ENCODE data around the gene BOLA3.

DNA sequence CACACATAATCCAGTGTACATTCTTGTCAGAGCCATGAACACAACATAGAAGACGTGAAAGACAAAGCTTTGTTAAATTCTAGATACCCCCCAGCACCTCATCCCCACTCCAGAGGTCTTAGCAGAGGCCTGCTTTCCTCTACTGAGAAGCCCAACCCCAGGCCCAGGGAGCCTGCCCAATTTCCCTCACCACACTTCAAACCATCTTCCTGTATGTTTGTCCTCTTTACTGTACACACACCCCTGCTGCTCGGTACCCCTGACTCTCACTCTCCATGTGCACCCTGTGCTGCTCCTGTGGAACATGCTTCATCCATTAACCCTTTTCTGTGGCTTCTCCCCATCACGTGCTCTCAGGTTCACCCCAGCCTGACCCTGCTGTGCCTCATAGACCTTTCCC lies 37.2 kb downstream of the BOLA3 start:
- TF ChIP-seq REST (IDR thresholded peaks at IDR 0.05; ENCODE audit: insufficient read depth in 1 of 2, low read depth in 2 of 2, low read length in 1 of 2) (no peak), CTCF (IDR thresholded peaks at IDR 0.05) (no peak), POLR2AphosphoS5 (IDR thresholded peaks at IDR 0.05; ENCODE audit: low read depth, low read length) (no peak)
